ENCODE results near the gene SLC7A6. TPM values are rescaled to one million over a fixed set of nuclear protein-coding genes. Genes with fewer than 3 reads are reported as not detected.

SLC7A6 gene
- total RNA-seq, result 10 to 100 TPM; 91.2 to 94.9 TPM
- polyA plus RNA-seq, result 18.7 TPM

DNA sequence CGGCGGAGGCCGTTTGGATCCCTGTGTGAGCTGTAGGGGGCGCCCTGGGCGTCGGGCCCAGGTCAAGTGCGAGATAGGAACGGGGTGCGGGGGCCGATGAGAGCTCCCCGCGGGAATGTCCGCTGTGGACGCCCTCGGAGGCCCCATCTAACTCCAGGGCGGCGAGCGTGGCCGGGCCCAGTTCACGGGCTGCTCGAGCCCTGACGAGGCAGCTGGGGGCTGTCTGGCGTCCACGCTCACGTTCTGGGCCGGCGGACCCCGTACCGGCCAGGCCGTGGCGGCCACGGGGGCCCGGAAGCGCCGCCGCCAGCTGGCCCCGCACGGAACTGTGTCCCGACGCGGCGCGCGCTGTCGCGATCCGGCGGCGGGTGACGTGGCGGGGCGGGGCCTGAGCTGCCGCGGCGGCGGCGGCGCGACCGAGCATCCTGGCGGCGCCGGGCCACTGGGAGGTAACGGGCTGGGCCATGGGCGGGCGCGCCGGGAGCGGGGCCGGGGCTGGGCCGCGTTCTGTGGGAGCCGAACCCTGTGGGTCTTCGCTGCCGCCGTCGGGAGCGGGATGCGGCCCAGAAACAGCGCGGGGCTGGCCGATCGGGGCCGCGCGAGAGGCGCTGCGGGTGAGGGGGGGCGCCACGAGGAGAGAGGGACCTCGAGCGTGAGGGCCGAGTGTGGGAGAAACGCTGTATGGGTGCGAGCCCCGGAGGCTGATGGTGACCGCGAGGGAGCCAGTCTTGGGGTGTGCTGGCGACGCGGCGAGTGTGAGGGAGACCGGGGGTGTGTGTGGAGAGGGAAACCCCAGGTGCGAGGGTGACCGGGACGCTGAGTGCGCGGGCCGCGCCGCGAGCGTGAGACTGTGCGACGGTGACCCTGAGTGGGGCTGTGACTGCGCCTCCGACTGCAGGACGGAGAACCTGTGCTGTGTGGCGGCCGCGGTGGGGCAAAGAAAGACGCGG lies at the start of gene SLC7A6:
Gene SLC7A6 (plus strand): TSS at position 399 of the 950 bp plus-strand sequence. CDS start 10,201 bp downstream, outside the sequence.
- POLR2A ChIA-PET, result interaction anchor here (0.6 to 2.6 kb wide), 15 partner anchors 8 to 153 kb away, joined by 3 to 26 read pairs (median 5); partner anchors contain the start of genes PLA2G15, PRMT7 and SLC7A6OS
- Mint-ChIP-seq H3K27me3 (peaks cover 0 to 2% of the 10 kb centered on the region in 2 donors), H3K27ac (peak within 1 kb of the TSS; percentile 99 to 100 (median 99)), H3K36me3 (peaks cover 0 to 36% (median 6%) of the 10 kb centered on the region in 3 donors), H3K9me3 (no peaks in the 10 kb centered on the region), H3K4me1 (peaks cover 42 to 60% (median 55%) of the 10 kb centered on the region in 3 donors), H3K4me3 (peak within 1 kb of the TSS; percentile 94 to 98 (median 97))
- Histone ChIP-seq H3K27me3 (ENCODE audit: insufficient read depth, low read length, poor library complexity, severe bottlenecking) (no peaks in the 10 kb centered on the region), H3K4me3 (ENCODE audit: low read length) (peak within 1 kb of the TSS; percentile 84), H3K4me1 (ENCODE audit: insufficient read depth, low read length) (peaks cover 45% of the 10 kb centered on the region), H3K9me3 (ENCODE audit: low read length) (no peaks in the 10 kb centered on the region), H3K36me3 (ENCODE audit: insufficient read depth, low read length) (no peaks in the 10 kb centered on the region), H3K27ac (ENCODE audit: low read depth, low read length) (peak within 1 kb of the TSS; percentile 86)
- DNase-seq, result peak; percentile 79 to 88 (median 86)
- CTCF ChIA-PET, result interaction anchor here (0.7 to 8.0 kb wide), 19 partner anchors 10 to 256 kb away, joined by 3 to 405 read pairs (median 7); partner anchors contain the start of genes PLA2G15, PRMT7 and SLC7A6OS

DNA sequence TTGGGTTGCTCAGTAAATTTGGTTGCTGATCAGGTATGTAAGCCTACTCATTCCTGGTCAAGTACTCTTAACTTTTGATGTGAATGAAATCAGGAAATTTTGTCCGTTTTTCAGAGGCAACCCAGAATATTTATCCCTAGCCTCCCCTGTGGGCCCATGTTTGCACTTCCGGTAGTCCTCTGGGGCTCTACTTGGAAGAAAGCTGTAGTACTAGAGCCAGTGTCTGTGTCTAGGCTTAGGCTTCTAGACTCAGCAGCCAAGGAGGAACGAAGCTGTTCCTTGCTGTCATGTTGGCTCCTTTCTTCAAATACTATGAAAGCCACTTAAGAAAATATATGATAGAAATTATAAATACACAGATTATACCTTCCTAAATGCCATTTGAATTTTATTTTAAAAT lies 49.6 kb upstream of the SLC7A6 start:
- H3K4me3 Mint-ChIP-seq, result no peak overlapping the region
- H3K27ac Mint-ChIP-seq, result peak overlapping the region in 7 of 8 donors; percentile 4 to 64 (median 46)
- peaks cover 34 to 45% (median 44%) of the 10 kb centered on the region in 3 donors for H3K4me1 Mint-ChIP-seq
- Histone ChIP-seq H3K9me3 (ENCODE audit: low read length) (no peaks in the 10 kb centered on the region), H3K4me3 (ENCODE audit: low read length) (no peak overlapping the region), H3K36me3 (ENCODE audit: insufficient read depth, low read length) (no peaks in the 10 kb centered on the region), H3K27me3 (ENCODE audit: insufficient read depth, low read length, poor library complexity, severe bottlenecking) (no peaks in the 10 kb centered on the region), H3K4me1 (ENCODE audit: insufficient read depth, low read length) (peaks cover 16% of the 10 kb centered on the region), H3K27ac (ENCODE audit: low read depth, low read length) (no peak overlapping the region)
- no peaks in the 10 kb centered on the region for H3K27me3 Mint-ChIP-seq
- ChIA-PET CTCF (interaction anchor here (1.9 kb wide), 1 partner anchor 15 kb away, joined by 5 read pairs; no protein-coding TSS in a partner anchor), POLR2A (no interaction called here)
- no peak for DNase-seq
- H3K9me3 Mint-ChIP-seq, result no peaks in the 10 kb centered on the region
- peaks cover 0 to 42% (median 6%) of the 10 kb centered on the region in 3 donors for H3K36me3 Mint-ChIP-seq

DNA sequence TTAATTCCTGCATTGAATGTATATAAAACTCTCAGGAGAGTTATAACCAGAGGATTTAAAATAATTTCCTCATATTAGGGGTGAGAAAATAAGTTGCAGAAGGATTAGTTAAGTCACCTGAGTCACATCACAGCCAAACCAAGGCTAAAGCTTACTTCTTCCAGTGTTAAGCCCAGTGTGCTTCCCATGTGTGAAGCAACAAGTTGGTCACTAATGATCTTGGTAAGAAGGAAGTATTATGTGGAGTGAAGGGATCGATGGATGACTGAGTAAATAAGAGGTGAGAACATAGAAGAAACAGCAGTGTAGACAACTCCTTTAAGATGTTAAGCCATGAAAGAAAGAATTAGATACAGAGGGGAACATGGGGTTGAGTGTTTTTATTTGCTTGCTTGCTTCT lies 49.0 kb upstream of the SLC7A6 start:
- Histone ChIP-seq H3K27me3 (ENCODE audit: insufficient read depth, low read length, poor library complexity, severe bottlenecking) (no peaks in the 10 kb centered on the region), H3K9me3 (ENCODE audit: low read length) (no peaks in the 10 kb centered on the region), H3K4me3 (ENCODE audit: low read length) (no peak overlapping the region), H3K4me1 (ENCODE audit: insufficient read depth, low read length) (peaks cover 13% of the 10 kb centered on the region), H3K36me3 (ENCODE audit: insufficient read depth, low read length) (no peaks in the 10 kb centered on the region), H3K27ac (ENCODE audit: low read depth, low read length) (no peak overlapping the region)
- CTCF ChIA-PET, result interaction anchor here (1.9 kb wide), 1 partner anchor 15 kb away, joined by 5 read pairs; no protein-coding TSS in a partner anchor
- H3K9me3 Mint-ChIP-seq, result no peaks in the 10 kb centered on the region
- peaks cover 38 to 45% (median 41%) of the 10 kb centered on the region in 3 donors for H3K4me1 Mint-ChIP-seq
- H3K27me3 Mint-ChIP-seq, result no peaks in the 10 kb centered on the region
- H3K27ac Mint-ChIP-seq, result peak overlapping the region in 7 of 8 donors; percentile 9 to 91 (median 64)
- no peak for DNase-seq
- no peak overlapping the region for H3K4me3 Mint-ChIP-seq
- H3K36me3 Mint-ChIP-seq, result peaks cover 0 to 47% (median 6%) of the 10 kb centered on the region in 3 donors
- POLR2A ChIA-PET, result no interaction called here

- ChIA-PET POLR2A (interaction anchor here (0.6 kb wide), 1 partner anchor 110 kb away, joined by 3 read pairs; no protein-coding TSS in a partner anchor), CTCF (interaction anchor here (0.9 to 1.9 kb wide), 2 partner anchors 14 to 123 kb away, joined by 3 to 5 read pairs; no protein-coding TSS in a partner anchor)
- Mint-ChIP-seq H3K4me3 (no peak overlapping the region), H3K27ac (peak overlapping the region; percentile 12 to 76 (median 58)), H3K9me3 (no peaks in the 10 kb centered on the region), H3K36me3 (peaks cover 0 to 52% (median 7%) of the 10 kb centered on the region in 3 donors), H3K4me1 (peaks cover 31 to 37% (median 32%) of the 10 kb centered on the region in 3 donors), H3K27me3 (no peaks in the 10 kb centered on the region)
- DNase-seq, result no peak
- H3K4me3 ChIP-seq (ENCODE audit: low read length), result no peak overlapping the region
- H3K36me3 ChIP-seq (ENCODE audit: insufficient read depth, low read length), result peaks cover 5% of the 10 kb centered on the region
- no peaks in the 10 kb centered on the region for H3K9me3 ChIP-seq (ENCODE audit: low read length)
- H3K4me1 ChIP-seq (ENCODE audit: insufficient read depth, low read length), result peaks cover 7% of the 10 kb centered on the region
- no peak overlapping the region for H3K27ac ChIP-seq (ENCODE audit: low read depth, low read length)
- H3K27me3 ChIP-seq (ENCODE audit: insufficient read depth, low read length, poor library complexity, severe bottlenecking), result no peaks in the 10 kb centered on the region
Measured at GRCh38 chr16:68216240-68216639, 48.1 kb upstream of the SLC7A6 start.

DNA sequence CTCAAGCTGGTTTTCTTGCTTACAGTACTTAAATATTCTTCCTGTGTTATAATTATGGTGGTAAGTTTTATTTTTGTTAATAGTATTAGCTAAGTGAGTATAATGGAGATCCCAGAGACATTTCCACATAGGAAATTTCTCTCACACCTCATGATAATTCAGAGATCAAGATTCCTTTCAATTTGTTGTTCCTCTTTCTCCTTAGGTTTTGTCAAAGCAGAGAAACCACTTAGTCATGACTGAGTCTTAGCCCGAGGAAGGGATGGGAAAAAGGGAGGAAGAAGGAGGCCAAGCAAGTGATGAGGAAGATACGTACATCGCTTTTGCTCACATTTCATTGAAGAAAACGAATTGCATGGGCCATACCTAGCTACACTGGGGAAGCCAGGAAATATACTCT lies 46.8 kb upstream of the SLC7A6 start:
- H3K4me1 ChIP-seq (ENCODE audit: insufficient read depth, low read length), result no peaks in the 10 kb centered on the region
- POLR2A ChIA-PET, result interaction anchor here (0.6 kb wide), 1 partner anchor 25 kb away, joined by 10 read pairs; no protein-coding TSS in a partner anchor
- H3K4me3 ChIP-seq (ENCODE audit: low read length), result no peak overlapping the region
- no peaks in the 10 kb centered on the region for H3K27me3 ChIP-seq (ENCODE audit: insufficient read depth, low read length, poor library complexity, severe bottlenecking)
- no peak for DNase-seq
- Mint-ChIP-seq H3K4me3 (peak overlapping the region in 1 of 7 donors; percentile 23), H3K27ac (peak overlapping the region in 7 of 8 donors; percentile 20 to 91 (median 55)), H3K27me3 (no peaks in the 10 kb centered on the region), H3K4me1 (peaks cover 21 to 30% (median 24%) of the 10 kb centered on the region in 3 donors), H3K9me3 (no peaks in the 10 kb centered on the region), H3K36me3 (peaks cover 0 to 56% (median 7%) of the 10 kb centered on the region in 3 donors)
- CTCF ChIA-PET, result no interaction called here
- H3K27ac ChIP-seq (ENCODE audit: low read depth, low read length), result no peak overlapping the region
- no peaks in the 10 kb centered on the region for H3K9me3 ChIP-seq (ENCODE audit: low read length)
- H3K36me3 ChIP-seq (ENCODE audit: insufficient read depth, low read length), result peaks cover 12% of the 10 kb centered on the region

DNA sequence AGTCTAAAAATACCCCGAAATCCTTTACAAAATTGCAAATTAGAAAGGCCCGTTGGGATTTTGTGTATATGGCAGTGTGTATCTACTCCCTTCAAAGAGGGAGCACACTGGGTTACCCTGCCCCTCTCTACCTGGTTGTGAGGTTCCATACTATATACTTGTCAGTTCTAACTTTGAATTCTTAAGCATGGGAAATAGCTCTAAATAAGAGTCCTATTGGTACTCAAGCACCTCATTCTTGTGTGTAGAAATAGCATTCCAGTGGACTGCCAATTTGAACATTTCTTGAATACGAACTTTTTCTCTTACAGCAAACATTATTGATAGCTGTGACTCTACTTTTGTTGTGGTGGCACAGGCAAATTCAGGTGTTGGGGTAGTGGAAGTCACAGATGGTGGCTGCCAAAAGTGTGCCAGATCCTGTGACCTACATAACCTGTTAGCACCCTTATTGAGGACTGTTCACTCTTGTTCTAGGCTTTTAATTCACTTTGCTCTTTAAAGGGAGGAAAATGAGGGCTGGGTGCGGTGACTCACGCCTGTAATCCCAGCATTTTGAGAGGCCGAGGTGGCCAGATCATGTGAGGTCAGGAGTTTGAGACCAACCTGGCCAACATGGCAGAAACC lies 44.5 kb upstream of the SLC7A6 start:
- Histone ChIP-seq H3K36me3 (ENCODE audit: insufficient read depth, low read length) (peaks cover 16% of the 10 kb centered on the region), H3K4me1 (ENCODE audit: insufficient read depth, low read length) (no peaks in the 10 kb centered on the region), H3K27ac (ENCODE audit: low read depth, low read length) (no peak overlapping the region), H3K27me3 (ENCODE audit: insufficient read depth, low read length, poor library complexity, severe bottlenecking) (no peaks in the 10 kb centered on the region), H3K9me3 (ENCODE audit: low read length) (no peaks in the 10 kb centered on the region), H3K4me3 (ENCODE audit: low read length) (no peak overlapping the region)
- Mint-ChIP-seq H3K27me3 (no peaks in the 10 kb centered on the region), H3K9me3 (no peaks in the 10 kb centered on the region), H3K4me1 (peaks cover 14 to 26% (median 22%) of the 10 kb centered on the region in 3 donors), H3K27ac (peak overlapping the region in 7 of 8 donors; percentile 70 to 94 (median 84)), H3K4me3 (peak overlapping the region in 5 of 7 donors; percentile 8 to 70 (median 60)), H3K36me3 (peaks cover 0 to 53% (median 7%) of the 10 kb centered on the region in 3 donors)
- POLR2A ChIA-PET, result no interaction called here
- DNase-seq, result no peak
- CTCF ChIA-PET, result interaction anchor here (1.2 kb wide), 2 partner anchors 8 to 14 kb away, joined by 3 read pairs; no protein-coding TSS in a partner anchor

- no peaks in the 10 kb centered on the region for H3K9me3 ChIP-seq (ENCODE audit: low read length)
- no peak overlapping the region for H3K4me3 Mint-ChIP-seq
- ChIA-PET CTCF (no interaction called here), POLR2A (no interaction called here)
- H3K36me3 Mint-ChIP-seq, result peaks cover 0 to 59% (median 2%) of the 10 kb centered on the region in 3 donors
- H3K27ac ChIP-seq (ENCODE audit: low read depth, low read length), result no peak overlapping the region
- H3K27me3 Mint-ChIP-seq, result no peaks in the 10 kb centered on the region
- no peaks in the 10 kb centered on the region for H3K27me3 ChIP-seq (ENCODE audit: insufficient read depth, low read length, poor library complexity, severe bottlenecking)
- H3K4me1 Mint-ChIP-seq, result peaks cover 29 to 44% (median 33%) of the 10 kb centered on the region in 3 donors
- no peaks in the 10 kb centered on the region for H3K9me3 Mint-ChIP-seq
- DNase-seq, result no peak
- H3K27ac Mint-ChIP-seq, result peak overlapping the region in 3 of 8 donors; percentile 9 to 78 (median 22)
- no peak overlapping the region for H3K4me3 ChIP-seq (ENCODE audit: low read length)
- H3K36me3 ChIP-seq (ENCODE audit: insufficient read depth, low read length), result peaks cover 16% of the 10 kb centered on the region
- peaks cover 22% of the 10 kb centered on the region for H3K4me1 ChIP-seq (ENCODE audit: insufficient read depth, low read length)
Measured at GRCh38 chr16:68223072-68223471, 41.3 kb upstream of the SLC7A6 start.

Data from CD8-positive, alpha-beta memory T cell (primary cell).